ENCODE data around the gene PRPF19. TPM values are rescaled to one million over a fixed set of nuclear protein-coding genes. Genes with fewer than 3 reads are reported as not detected.

PRPF19 gene
- total RNA-seq, 2 donors from 2014 or later, result 139 to 175 TPM

DNA sequence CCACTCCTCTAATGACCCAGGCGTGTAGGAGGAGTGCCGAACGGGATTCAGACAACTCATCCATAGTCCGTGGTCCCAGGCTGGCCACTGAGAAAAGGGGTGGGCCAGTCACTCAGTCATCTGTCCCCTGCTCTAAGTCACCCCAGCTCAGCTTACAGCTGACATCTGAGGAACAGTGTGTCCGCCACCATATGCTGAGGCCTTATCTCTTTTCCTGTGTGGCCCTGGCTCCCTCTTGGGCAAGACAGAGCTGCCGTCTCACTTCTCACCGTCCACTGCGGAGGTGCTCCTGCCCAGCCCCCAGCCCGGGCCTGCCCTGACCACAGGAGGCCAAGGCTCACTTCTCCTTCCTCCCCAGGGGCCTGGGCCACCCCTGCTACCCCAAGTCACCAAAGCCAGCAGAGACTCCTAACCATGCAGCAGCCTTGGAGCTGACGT, 57.7 kb downstream of the PRPF19 start:
- Mint-ChIP-seq H3K9me3 (no peaks in the 10 kb centered on the region), H3K4me1 (ENCODE audit: low read depth) (peaks cover 19% of the 10 kb centered on the region), H3K27ac (no peak overlapping the region), H3K27me3 (ENCODE audit: low read depth) (no peaks in the 10 kb centered on the region), H3K36me3 (ENCODE audit: insufficient read depth in 2 of 2) (peaks cover 2 to 7% of the 10 kb centered on the region in 2 donors), H3K4me3 (no peak overlapping the region)
- ATAC-seq (replicated peaks in 1 of 2) (no peak), DNase-seq (no peak)

DNA sequence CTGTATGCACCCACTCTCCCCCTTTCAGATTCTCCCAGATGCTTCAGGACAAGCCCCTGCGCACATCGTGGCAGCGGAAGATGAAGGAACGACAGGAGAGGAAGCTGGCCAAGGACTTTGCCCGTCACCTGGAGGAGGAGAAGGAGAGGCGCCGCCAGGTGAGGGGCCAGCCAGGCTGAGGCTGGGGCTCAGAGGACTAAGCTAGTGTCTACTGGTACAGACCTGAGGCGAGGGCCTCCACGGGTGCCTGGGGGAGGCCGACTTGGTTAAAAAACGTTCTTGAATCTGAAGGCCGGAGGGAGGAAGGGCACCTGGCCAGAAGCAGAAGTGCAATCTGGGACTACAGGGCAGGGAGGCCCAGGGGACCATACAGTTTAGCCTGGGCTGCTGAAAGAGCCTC, 58.5 kb downstream of the PRPF19 start:
- H3K9me3 Mint-ChIP-seq, result no peaks in the 10 kb centered on the region
- no peak for ATAC-seq (replicated peaks in 1 of 2)

DNA sequence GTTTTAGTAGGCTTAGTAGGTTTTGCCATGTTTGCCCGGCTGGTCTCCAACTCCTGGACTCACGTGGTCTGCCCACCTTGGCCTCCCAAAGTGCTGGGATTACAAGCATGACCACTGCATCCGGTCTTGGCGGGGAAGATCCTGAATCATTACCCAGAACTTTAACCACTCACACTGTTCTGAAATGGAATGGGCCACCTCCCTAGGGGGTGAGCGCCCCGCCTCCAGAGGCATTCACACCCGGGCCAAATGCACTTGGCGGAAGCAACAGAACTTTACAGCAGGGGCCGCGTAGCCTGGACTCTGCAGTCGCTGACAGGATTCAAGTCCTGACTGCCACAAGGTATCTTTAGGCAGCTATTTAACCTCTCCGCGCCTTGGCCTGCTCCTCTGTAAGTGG, 59.1 kb downstream of the PRPF19 start:
- Mint-ChIP-seq H3K27ac (no peak overlapping the region), H3K27me3 (ENCODE audit: low read depth) (no peaks in the 10 kb centered on the region), H3K4me1 (ENCODE audit: low read depth) (peaks cover 25% of the 10 kb centered on the region), H3K9me3 (no peaks in the 10 kb centered on the region), H3K36me3 (ENCODE audit: insufficient read depth in 2 of 2) (peaks cover 2 to 7% of the 10 kb centered on the region in 2 donors), H3K4me3 (no peak overlapping the region)
- DNase-seq (no peak), ATAC-seq (replicated peaks in 1 of 2) (no peak)

More for the DNA sequence above, 58.5 kb downstream of the PRPF19 start:
- Mint-ChIP-seq H3K27me3 (ENCODE audit: low read depth) (no peaks in the 10 kb centered on the region), H3K4me1 (ENCODE audit: low read depth) (peaks cover 25% of the 10 kb centered on the region), H3K4me3 (no peak overlapping the region), H3K36me3 (ENCODE audit: insufficient read depth in 2 of 2) (peaks cover 2 to 7% of the 10 kb centered on the region in 2 donors), H3K27ac (no peak overlapping the region)
- DNase-seq, result no peak

DNA sequence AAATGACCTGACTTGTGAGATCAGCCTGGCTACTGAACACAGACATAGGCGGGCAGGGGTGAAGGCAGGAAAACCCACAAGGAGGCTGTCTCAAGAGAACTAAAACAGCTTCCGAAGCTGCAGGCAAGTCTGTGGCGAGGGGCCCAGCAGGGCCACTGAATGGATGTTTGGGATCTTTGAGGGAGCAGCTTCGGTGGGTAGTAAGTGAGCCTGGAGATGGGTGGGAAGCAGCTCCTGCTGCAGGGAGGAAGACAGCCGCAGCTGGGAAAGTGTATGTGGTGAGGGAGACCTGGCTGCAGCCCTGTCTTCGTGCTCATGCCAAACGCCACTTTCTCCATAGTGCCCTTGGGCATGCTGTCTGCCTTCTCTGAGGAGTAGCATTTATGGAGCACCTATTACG, 61.0 kb downstream of the PRPF19 start:
- DNase-seq (no peak), ATAC-seq (replicated peaks in 1 of 2) (no peak)
- Mint-ChIP-seq H3K36me3 (ENCODE audit: insufficient read depth in 2 of 2) (peaks cover 2 to 10% of the 10 kb centered on the region in 2 donors), H3K9me3 (no peaks in the 10 kb centered on the region), H3K4me1 (ENCODE audit: low read depth) (peaks cover 37% of the 10 kb centered on the region), H3K27me3 (ENCODE audit: low read depth) (no peaks in the 10 kb centered on the region), H3K27ac (peak overlapping the region; percentile 78), H3K4me3 (peak overlapping the region; percentile 88 to 93)

DNA sequence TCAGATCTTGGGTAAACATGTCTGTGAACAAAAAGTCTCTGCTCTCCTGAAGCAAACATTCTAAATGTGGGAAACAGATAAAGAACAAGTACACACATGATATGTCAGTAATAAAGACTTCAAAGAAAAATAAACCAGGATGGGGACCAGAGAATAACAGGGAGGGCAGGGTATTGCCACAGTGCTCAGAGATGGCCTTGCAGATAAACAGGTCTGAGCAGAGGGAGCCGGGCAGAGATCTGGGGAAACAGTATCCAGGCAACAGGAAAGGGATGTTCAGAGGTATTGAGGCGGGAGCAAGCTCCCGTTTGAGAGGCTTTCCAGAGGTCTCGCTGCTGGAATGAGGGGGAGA, 61.5 kb downstream of the PRPF19 start:
- Mint-ChIP-seq H3K4me3 (peak overlapping the region; percentile 88 to 93), H3K27me3 (ENCODE audit: low read depth) (no peaks in the 10 kb centered on the region), H3K36me3 (ENCODE audit: insufficient read depth in 2 of 2) (peaks cover 2 to 10% of the 10 kb centered on the region in 2 donors), H3K4me1 (ENCODE audit: low read depth) (peaks cover 37% of the 10 kb centered on the region), H3K9me3 (no peaks in the 10 kb centered on the region), H3K27ac (peak overlapping the region; percentile 78)
- DNase-seq (no peak), ATAC-seq (replicated peaks in 1 of 2) (no peak)

DNA sequence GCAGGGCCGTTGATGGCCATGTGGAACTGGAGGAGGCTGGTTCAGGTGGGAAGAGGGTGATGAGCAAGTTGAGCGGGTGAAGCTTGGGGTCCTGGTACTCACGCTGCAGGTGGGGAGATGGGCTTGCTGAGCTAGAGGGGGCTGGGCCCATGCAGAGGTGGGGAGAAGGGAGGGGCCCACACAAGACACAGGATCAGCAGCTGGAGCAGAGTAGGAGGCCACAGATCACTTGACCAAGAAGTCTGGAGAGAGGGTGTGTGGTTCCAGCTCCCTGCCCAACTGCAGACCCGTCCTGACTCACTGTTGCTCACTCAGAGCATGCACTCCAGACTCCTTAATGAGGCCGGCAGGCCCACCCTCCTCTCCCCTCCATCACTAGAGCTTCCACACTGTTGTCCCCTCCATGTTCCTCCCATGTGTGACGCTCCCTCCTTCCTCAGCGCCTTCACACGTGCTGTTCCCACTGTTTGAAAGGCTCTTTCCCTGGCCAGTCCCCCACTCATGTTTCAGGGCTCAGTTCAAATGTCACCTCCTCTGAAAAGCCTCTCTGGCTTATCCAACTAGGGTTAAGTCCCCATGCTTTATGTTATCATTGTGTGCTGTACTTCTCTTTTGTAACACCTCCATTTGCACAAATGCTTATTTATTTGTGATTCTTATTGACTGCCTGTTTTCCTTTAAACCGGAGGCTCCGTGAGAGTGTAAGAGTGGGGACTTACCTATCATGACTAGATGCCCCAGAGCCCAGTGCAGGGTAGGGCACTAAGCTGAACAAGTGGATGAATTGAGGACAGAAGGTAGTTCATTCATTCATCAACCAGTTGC, 62.1 kb downstream of the PRPF19 start:
- H3K4me3 Mint-ChIP-seq, result peak overlapping the region; percentile 88 to 93
- no peaks in the 10 kb centered on the region for H3K27me3 Mint-ChIP-seq (ENCODE audit: low read depth)
- ATAC-seq (replicated peaks in 1 of 2) (no peak), DNase-seq (no peak)
- peak overlapping the region; percentile 85 for H3K27ac Mint-ChIP-seq
- H3K4me1 Mint-ChIP-seq (ENCODE audit: low read depth), result peaks cover 37% of the 10 kb centered on the region
- H3K9me3 Mint-ChIP-seq, result no peaks in the 10 kb centered on the region
- H3K36me3 Mint-ChIP-seq (ENCODE audit: insufficient read depth in 2 of 2), result peaks cover 2 to 10% of the 10 kb centered on the region in 2 donors

DNA sequence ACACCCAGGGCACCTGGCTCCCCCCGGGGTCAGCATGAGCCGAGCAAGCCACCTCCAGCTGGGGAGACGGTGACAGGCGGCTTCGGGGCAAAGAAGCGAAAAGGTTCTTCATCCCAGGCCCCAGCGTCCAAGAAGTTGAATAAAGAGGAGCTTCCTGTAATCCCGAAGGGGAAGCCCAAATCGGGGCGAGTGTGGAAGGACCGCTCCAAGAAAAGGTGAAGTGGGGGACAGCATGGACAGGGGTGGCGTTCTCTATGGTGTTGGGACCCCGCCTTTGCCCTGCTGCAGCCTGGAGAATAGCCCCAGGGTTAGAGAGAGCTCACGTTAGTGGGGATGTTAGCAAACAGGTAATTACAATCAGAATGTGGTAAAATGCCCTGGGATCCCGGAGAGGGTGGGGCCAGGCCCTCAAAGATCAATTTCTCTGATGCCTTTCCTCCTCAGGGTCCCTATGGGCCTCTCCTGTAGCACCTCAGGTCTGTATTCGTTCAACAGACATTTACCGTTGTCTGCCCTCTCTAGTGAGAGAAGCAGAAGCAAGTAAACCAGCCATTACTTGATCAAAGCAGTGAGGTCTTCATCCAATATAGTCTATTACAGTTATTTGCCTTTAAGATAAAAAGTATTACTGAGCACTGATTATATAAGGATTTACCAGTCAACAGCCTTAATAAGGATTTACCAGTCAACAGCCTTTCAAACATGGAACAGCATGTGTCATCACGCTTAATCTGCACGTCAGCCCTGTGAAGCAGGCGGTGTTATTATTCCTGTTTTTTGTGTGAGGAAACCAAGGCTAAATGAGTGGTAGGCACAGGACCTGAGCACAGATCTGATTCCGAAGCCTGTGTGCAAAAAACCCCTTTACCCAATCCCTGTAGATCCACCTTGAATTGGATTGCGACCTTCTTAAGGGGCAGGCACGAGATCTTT, 63.5 kb downstream of the PRPF19 start:
- Mint-ChIP-seq H3K9me3 (no peaks in the 10 kb centered on the region), H3K4me3 (peak overlapping the region; percentile 88 to 93), H3K27me3 (ENCODE audit: low read depth) (no peaks in the 10 kb centered on the region), H3K36me3 (ENCODE audit: insufficient read depth in 2 of 2) (peaks cover 0 to 7% of the 10 kb centered on the region in 2 donors), H3K4me1 (ENCODE audit: low read depth) (peaks cover 37% of the 10 kb centered on the region), H3K27ac (peak overlapping the region; percentile 85)
- ATAC-seq (replicated peaks in 1 of 2) (no peak), DNase-seq (no peak)

DNA sequence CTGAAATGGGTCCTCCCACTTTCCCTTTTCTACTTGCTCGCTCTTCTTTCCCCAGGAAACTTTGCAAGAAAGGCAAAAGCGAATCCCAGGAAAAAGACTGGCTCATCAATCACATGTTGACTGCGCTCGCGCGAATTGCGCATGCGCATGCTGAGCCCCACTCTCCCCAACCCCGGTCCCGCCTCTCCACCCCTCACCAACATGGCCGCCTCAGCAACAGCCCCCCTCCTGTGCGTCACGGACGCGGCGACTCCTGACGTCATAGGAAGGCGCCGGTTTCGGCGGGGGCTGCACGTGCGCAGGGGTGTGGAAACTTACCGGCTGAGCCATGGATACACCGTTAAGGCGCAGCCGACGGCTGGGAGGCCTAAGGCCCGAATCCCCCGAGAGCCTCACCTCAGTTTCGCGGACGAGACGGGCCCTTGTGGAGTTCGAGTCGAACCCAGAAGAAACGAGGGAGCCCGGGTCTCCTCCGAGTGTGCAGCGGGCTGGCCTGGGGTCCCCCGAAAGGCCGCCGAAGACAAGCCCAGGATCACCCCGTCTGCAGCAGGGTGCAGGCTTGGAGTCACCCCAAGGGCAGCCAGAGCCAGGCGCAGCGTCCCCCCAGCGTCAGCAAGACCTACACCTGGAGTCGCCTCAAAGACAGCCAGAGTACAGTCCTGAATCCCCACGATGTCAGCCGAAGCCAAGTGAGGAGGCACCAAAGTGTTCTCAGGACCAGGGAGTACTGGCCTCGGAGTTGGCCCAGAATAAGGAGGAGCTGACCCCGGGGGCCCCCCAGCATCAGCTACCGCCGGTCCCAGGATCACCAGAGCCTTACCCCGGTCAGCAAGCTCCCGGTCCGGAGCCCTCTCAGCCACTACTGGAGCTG, 64.4 kb downstream of the PRPF19 start, which contains the start of gene CCDC86:
CCDC86 (plus strand) TSS at position 317 of the 871 bp plus-strand sequence; CDS start at position 329, 12 bp downstream.
- DNase-seq, result peak; percentile 97 to 99
- H3K9me3 Mint-ChIP-seq, result no peaks in the 10 kb centered on the region
- peaks cover 0 to 7% of the 10 kb centered on the region in 2 donors for H3K36me3 Mint-ChIP-seq (ENCODE audit: insufficient read depth in 2 of 2)
- H3K4me1 Mint-ChIP-seq (ENCODE audit: low read depth), result peaks cover 42% of the 10 kb centered on the region
- H3K4me3 Mint-ChIP-seq, result peak within 1 kb of the TSS; percentile 88 to 93
- H3K27ac Mint-ChIP-seq, result peak within 1 kb of the TSS; percentile 85
- H3K27me3 Mint-ChIP-seq (ENCODE audit: low read depth), result peaks cover 4% of the 10 kb centered on the region
- peak; percentile 94 to 95 for ATAC-seq (replicated peaks in 1 of 2)

Other genes starting within 250 kb of the PRPF19 start
- gene MS4A8, start 207.0 kb downstream of the PRPF19 start, total RNA-seq, result not detected
- gene MS4A18, start 181.9 kb downstream of the PRPF19 start, total RNA-seq, result not detected
- not detected for gene MS4A15, start 149.7 kb downstream of the PRPF19 start, total RNA-seq
- gene MS4A10, start 121.3 kb downstream of the PRPF19 start, total RNA-seq, result not detected
- 10 to 100 TPM; 16.4 to 23.9 TPM for gene CCDC86, start 64.5 kb downstream of the PRPF19 start, total RNA-seq
- gene PTGDR2, start 50.6 kb downstream of the PRPF19 start, total RNA-seq, result under 1 TPM; 0.16 to 0.17 TPM
- not detected for gene ZP1, start 39.0 kb downstream of the PRPF19 start, total RNA-seq
- 10 to 100 TPM; 61.9 to 66.3 TPM for gene TMEM109, start 7.6 kb upstream of the PRPF19 start, total RNA-seq
- gene TMEM132A, start 17.9 kb upstream of the PRPF19 start, total RNA-seq, result 1 to 10 TPM; 2.4 to 3.5 TPM
- gene SLC15A3, start 45.6 kb upstream of the PRPF19 start, total RNA-seq, result 1 to 10 TPM; 3.5 to 4.1 TPM
- 100 to 1,000 TPM; 298 to 313 TPM for gene CD6, start 65.1 kb upstream of the PRPF19 start, total RNA-seq
- 100 to 1,000 TPM; 285 to 317 TPM for gene CD5, start 195.9 kb upstream of the PRPF19 start, total RNA-seq